Skeletal muscle satellite cell (primary cell): ENCODE data around the gene TIAL1.

Experiments
- H3K27me3 ChIP-seq: 2 replicates; pipeline ENCODE4 v1.7.0; 2013; ENCODE audit warnings: low read length; ENCODE audit not compliant: control insufficient read depth, insufficient read depth
- H3K36me3 ChIP-seq: 2 replicates; pipeline ENCODE4 v1.7.0; 2013; ENCODE audit warnings: mild to moderate bottlenecking, control low read depth, low read length; ENCODE audit not compliant: insufficient read depth
- H3K4me1 ChIP-seq: 2 replicates; pipeline ENCODE4 v1.7.0; 2013; ENCODE audit warnings: low read length; ENCODE audit not compliant: control insufficient read depth, insufficient read depth
- H3K4me2 ChIP-seq: 2 replicates; pipeline ENCODE4 v1.7.0; 2013; ENCODE audit warnings: mild to moderate bottlenecking, low read length
- H3K4me3 ChIP-seq: 2 replicates; pipeline ENCODE4 v1.7.0; 2013; ENCODE audit warnings: low read length
- H3K9ac ChIP-seq: 2 replicates; pipeline ENCODE4 v1.7.0; 2013; ENCODE audit warnings: mild to moderate bottlenecking, low read depth, low read length, moderate library complexity
- H3K9me3 ChIP-seq: replicated peaks from 2 replicates; pipeline ENCODE4 v1.7.0; 2013; ENCODE audit warnings: mild to moderate bottlenecking, control low read depth, low read length

Gene TIAL1

DNA sequence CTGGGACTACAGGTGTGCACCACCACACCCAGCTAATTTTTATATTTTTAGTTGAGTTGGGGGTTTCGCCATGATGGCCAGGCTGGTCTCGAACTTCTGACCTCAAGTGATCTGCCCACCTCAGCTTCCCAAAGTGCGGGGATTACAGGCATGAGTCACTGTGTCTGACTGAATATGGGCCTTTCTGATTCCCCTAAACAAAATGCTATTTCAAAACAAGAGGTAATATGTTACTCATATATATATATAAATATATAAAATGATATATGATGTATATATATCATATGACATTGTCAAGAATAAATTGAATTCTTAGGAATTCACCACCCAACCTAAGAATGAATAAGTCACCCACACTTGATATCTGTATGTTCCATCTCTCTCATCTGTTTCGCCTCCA lies 12.8 kb upstream of the TIAL1 start:
- no peak overlapping the region for H3K4me3 ChIP-seq
- no peak overlapping the region for H3K4me2 ChIP-seq
- no peaks in the 10 kb centered on the region for H3K36me3 ChIP-seq
- no peak overlapping the region for H3K9ac ChIP-seq
- no peaks in the 10 kb centered on the region for H3K27me3 ChIP-seq
- H3K9me3 ChIP-seq = no peaks in the 10 kb centered on the region
- H3K4me1 ChIP-seq = no peaks in the 10 kb centered on the region

DNA sequence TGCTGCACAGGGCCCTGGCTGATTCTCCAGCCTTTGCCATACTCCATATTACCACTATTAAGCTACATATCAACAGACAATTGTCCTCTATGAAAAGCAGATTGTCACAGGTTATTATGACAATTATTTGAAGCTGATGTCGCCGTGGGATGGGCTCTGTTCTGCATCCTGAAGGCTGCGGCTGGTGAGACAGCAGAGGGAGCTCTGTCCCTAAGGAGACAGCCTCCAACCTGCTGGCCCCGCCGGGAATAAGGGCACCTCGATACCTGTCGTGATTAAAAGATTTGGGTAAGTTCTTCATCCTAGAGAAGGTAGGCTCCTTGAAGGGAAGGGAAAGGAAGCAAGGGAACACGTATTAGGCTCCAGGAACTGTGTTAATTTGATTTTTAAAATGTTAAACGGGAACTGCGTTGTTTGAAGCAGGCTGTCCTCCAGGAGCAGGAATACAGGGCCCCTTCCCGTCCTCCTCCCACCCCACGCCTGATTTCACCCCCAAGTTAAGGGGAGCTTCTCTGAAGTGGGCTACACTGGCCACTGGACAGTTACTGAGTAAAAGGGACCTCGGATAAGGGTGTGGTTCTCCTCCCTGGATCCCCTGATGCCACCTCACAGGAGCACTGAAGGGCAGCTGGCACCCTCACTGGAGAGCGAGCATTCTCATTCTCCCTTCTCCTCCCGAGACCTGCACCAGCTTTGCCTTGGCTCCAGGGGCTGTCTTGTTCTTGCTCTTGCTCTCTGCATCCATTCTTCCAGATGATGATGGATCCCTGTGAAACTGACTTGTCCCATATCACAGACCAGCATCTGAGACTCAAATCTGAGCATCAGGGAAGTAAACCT lies 11.8 kb upstream of the TIAL1 start:
- peak overlapping the region; percentile 66 for H3K4me2 ChIP-seq
- no peak overlapping the region for H3K4me3 ChIP-seq
- no peaks in the 10 kb centered on the region for H3K9me3 ChIP-seq
- no peaks in the 10 kb centered on the region for H3K36me3 ChIP-seq
- no peaks in the 10 kb centered on the region for H3K27me3 ChIP-seq
- H3K4me1 ChIP-seq = no peaks in the 10 kb centered on the region
- H3K9ac ChIP-seq = no peak overlapping the region

GRCh38 chr10:119604468-119604867 lies 7.7 kb upstream of the TIAL1 start:
- H3K9me3 ChIP-seq = no peaks in the 10 kb centered on the region
- H3K9ac ChIP-seq = no peak overlapping the region

GRCh38 chr10:119602241-119603095 lies 5.7 kb upstream of the TIAL1 start:
- no peaks in the 10 kb centered on the region for H3K9me3 ChIP-seq
- H3K27me3 ChIP-seq = no peaks in the 10 kb centered on the region
- H3K36me3 ChIP-seq = peaks cover 12% of the 10 kb centered on the region
- no peak overlapping the region for H3K9ac ChIP-seq
- peaks cover 5% of the 10 kb centered on the region for H3K4me1 ChIP-seq
- H3K4me3 ChIP-seq = no peak overlapping the region
- no peak overlapping the region for H3K4me2 ChIP-seq

More at GRCh38 chr10:119604468-119604867, 7.7 kb upstream of the TIAL1 start:
- no peak overlapping the region for H3K4me3 ChIP-seq
- H3K27me3 ChIP-seq = no peaks in the 10 kb centered on the region
- no peaks in the 10 kb centered on the region for H3K4me1 ChIP-seq
- no peak overlapping the region for H3K4me2 ChIP-seq
- no peaks in the 10 kb centered on the region for H3K36me3 ChIP-seq

GRCh38 chr10:119598397-119598796 lies 1.6 kb upstream of the TIAL1 start:
- H3K9ac ChIP-seq = no peak overlapping the region
- no peak overlapping the region for H3K4me3 ChIP-seq
- peaks cover 26% of the 10 kb centered on the region for H3K36me3 ChIP-seq
- H3K27me3 ChIP-seq = no peaks in the 10 kb centered on the region
- H3K4me1 ChIP-seq = peaks cover 24% of the 10 kb centered on the region
- H3K9me3 ChIP-seq = no peaks in the 10 kb centered on the region
- no peak overlapping the region for H3K4me2 ChIP-seq

GRCh38 chr10:119597405-119598186 lies 832 bp upstream of the TIAL1 start:
- Histone ChIP-seq H3K9ac (peak overlapping the region; percentile 91), H3K4me1 (peaks cover 32% of the 10 kb centered on the region)

DNA sequence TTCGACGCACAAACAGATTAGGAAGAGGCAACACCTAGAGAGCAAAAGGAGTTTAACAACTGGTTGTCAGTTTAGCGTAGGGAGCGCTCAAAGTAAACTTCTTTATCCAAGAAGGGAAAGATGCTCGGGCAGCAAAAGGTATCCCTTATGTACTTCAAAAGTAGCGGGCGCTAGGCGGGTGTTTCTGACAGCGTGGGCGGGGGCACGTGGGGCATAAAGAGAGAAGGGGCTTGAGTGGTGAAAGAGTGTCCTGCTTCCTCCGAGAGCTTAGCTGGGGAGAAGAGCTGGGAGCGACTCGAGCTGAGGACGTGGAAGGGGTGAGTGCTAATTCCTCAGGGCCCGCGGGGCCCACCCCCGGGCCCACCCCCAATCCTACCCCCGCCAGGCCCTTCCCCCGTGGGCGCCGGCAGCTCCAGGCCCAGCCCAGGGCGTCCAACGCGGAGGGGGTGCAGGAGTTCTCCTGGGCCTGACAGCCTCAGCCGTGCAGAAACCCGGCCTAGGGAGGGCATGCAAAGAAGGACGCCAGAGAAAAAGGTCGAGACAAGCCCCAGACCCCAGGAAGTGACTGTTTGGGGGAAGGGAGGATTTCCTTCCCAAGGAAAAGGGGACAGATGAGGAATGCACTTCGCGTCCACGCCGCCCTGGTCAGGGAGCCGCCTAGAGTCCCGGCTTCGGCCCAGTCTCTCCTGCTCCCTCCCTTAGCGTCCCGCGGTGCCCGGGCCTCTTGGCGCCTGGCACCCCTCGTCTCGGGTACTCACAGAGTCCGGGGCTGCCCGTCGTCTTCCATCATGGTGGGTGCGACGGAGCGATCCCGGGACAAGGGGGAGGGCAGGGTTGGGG lies 868 bp downstream of the TIAL1 start:
- peak overlapping the region; percentile 85 for H3K4me2 ChIP-seq
- H3K4me1 ChIP-seq = peaks cover 36% of the 10 kb centered on the region
- H3K4me3 ChIP-seq = peak overlapping the region; percentile 93
- H3K36me3 ChIP-seq = peaks cover 26% of the 10 kb centered on the region
- H3K9ac ChIP-seq = peak overlapping the region; percentile 91
- no peaks in the 10 kb centered on the region for H3K9me3 ChIP-seq
- no peaks in the 10 kb centered on the region for H3K27me3 ChIP-seq

More at GRCh38 chr10:119597405-119598186, 832 bp upstream of the TIAL1 start:
- Histone ChIP-seq H3K27me3 (no peaks in the 10 kb centered on the region), H3K4me3 (peak overlapping the region; percentile 93), H3K9me3 (no peaks in the 10 kb centered on the region), H3K4me2 (peak overlapping the region; percentile 80), H3K36me3 (peaks cover 26% of the 10 kb centered on the region)

DNA sequence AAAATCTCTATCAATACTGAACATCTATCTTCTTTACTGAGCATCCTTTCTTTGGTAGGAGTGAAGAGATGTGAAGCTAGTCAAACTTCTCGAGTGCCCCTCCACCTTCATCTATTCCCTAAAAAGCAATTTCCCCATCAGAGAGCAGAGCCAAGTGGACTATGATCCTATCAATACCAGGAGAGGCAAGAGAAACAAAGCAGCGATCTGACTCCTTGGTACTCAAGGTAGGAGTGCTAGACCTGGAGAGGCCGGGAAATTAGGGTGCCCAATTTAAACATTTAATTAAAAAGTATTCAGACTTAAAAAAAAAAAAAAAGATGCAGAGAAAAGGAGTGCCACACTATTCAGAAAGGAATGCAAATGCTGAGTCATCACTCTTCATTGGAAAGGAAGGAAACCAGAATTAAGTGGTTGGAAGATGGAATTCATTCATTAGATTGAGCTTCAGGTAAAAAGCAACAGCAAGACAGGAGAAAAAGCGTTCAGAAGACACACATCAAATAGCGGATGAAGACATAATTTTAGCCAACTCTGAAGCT lies 1.6 kb downstream of the TIAL1 start:
- peaks cover 36% of the 10 kb centered on the region for H3K4me1 ChIP-seq
- H3K27me3 ChIP-seq = no peaks in the 10 kb centered on the region
- peak overlapping the region; percentile 85 for H3K4me2 ChIP-seq
- no peaks in the 10 kb centered on the region for H3K9me3 ChIP-seq
- peak overlapping the region; percentile 93 for H3K4me3 ChIP-seq
- H3K36me3 ChIP-seq = peaks cover 27% of the 10 kb centered on the region
- H3K9ac ChIP-seq = peak overlapping the region; percentile 91

DNA sequence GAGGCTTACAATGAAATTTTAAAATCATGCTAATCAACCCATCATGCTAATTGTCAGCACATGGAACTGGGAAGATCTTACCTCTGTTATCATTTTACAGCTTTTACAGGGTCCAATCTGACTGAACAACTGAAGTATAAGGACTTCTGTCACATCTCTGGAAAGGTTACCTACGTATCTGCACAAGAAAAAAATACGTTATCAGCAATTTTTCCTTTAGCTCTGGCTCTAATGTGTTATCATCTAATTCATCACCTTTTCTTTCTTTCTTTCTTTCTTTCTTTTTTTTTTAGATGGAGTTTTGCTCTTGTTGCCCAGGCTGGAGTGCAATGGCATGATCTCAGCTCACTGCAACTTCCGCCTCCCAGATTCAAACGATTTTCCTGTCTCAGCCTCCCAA lies 8.7 kb downstream of the TIAL1 start:
- no peaks in the 10 kb centered on the region for H3K27me3 ChIP-seq
- peaks cover 8% of the 10 kb centered on the region for H3K4me1 ChIP-seq
- H3K4me2 ChIP-seq = no peak overlapping the region
- no peaks in the 10 kb centered on the region for H3K9me3 ChIP-seq
- H3K9ac ChIP-seq = no peak overlapping the region
- H3K36me3 ChIP-seq = peaks cover 37% of the 10 kb centered on the region
- no peak overlapping the region for H3K4me3 ChIP-seq

DNA sequence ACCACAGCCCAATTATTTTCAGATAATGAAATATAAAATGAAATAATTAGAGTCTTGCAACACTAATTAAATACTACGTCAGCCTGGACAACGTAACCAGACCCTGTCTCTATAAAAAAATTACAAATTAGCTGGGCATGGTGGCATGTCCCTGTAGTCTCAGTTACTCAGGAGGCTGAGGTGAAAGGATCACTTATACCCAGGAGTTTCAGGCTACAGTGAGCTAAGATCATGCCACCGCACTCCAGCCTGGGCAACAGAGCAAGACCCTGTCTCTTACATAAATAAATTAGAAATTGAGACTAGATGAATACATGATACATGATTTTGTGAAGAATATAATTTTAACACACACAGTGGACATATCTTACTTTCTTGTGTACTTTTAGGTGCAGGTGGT lies 18.4 kb downstream of the TIAL1 start:
- H3K36me3 ChIP-seq = peaks cover 91% of the 10 kb centered on the region

More for the DNA sequence above, 18.4 kb downstream of the TIAL1 start:
- Histone ChIP-seq H3K9ac (no peak overlapping the region), H3K4me1 (peaks cover 6% of the 10 kb centered on the region), H3K4me2 (no peak overlapping the region), H3K27me3 (no peaks in the 10 kb centered on the region), H3K4me3 (no peak overlapping the region), H3K9me3 (no peaks in the 10 kb centered on the region)
